GM10248 (cell line): ENCODE data around the gene CYTIP.
"Not testable (repeated sequence)": the region's sequence is repeated elsewhere in the genome, so short reads cannot be mapped to it uniquely, and the experiment has no call there.

ENCODE experiments used
- CTCF ChIA-PET: fragments of 300-600 bp; sonication (Branson Sonifier 250); formaldehyde crosslinking; extraction: SDS; loops from one replicate; lab custom pipeline; 2021; ENCODE audit warnings: antibody characterized with exemption; lab: Yijun Ruan, JAX
- POLR2A ChIA-PET: fragments of 350-650 bp; sonication (Branson Sonifier 250); formaldehyde crosslinking; extraction: SDS; loops from one replicate; lab custom pipeline; 2020; ENCODE audit warnings: antibody characterized with exemption; lab: Yijun Ruan, JAX
- DNase-seq: peaks from one replicate; pipeline ENCODE4 v3.0.0; 2012; ENCODE audit errors: extremely low spot score
- TF ChIP-seq, protein P1 (sequence below): IDR thresholded peaks from 2 replicates; pipeline ENCODE4 v1.5.1; 2012; ENCODE audit warnings: mild to moderate bottlenecking, low read depth; ENCODE audit errors: extremely low read depth, missing control alignments, control extremely low read depth

Gene CYTIP

GRCh38 chr2:157411624-157412336 is 32.1 kb downstream of the CYTIP start:
- TF ChIP-seq, protein P1, sequence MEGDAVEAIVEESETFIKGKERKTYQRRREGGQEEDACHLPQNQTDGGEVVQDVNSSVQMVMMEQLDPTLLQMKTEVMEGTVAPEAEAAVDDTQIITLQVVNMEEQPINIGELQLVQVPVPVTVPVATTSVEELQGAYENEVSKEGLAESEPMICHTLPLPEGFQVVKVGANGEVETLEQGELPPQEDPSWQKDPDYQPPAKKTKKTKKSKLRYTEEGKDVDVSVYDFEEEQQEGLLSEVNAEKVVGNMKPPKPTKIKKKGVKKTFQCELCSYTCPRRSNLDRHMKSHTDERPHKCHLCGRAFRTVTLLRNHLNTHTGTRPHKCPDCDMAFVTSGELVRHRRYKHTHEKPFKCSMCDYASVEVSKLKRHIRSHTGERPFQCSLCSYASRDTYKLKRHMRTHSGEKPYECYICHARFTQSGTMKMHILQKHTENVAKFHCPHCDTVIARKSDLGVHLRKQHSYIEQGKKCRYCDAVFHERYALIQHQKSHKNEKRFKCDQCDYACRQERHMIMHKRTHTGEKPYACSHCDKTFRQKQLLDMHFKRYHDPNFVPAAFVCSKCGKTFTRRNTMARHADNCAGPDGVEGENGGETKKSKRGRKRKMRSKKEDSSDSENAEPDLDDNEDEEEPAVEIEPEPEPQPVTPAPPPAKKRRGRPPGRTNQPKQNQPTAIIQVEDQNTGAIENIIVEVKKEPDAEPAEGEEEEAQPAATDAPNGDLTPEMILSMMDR: no peak
- ChIA-PET CTCF (interaction anchor here (0.9 to 4.1 kb wide), 5 partner anchors 10 to 84 kb away, joined by 3 to 14 read pairs (median 5); no protein-coding TSS in a partner anchor), POLR2A (no interaction called here)
- DNase-seq: no peak

DNA sequence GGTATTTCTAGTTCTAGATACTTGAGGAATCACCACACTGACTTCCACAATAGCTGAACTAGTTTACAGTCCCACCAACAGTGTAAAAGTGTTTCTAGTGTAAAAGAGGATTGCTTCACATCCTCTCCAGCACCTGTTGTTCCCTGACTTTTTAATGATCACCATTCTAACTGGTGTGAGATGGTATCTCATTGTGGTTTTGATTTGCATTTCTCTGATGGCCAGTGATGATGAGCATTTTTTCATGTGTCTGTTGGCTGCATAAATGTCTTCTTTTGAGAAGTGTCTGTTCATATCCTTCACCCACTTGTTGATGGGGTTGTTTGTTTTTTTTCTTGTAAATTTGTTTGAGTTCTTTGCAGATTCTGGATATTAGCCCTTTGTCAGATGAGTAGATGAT is 38.5 kb downstream of the CYTIP start:
- CTCF ChIA-PET: interaction anchor here (2.9 kb wide), 1 partner anchor 78 kb away, joined by 17 read pairs; no protein-coding TSS in a partner anchor
- DNase-seq, POLR2A ChIA-PET: not testable (repeated sequence)

DNA sequence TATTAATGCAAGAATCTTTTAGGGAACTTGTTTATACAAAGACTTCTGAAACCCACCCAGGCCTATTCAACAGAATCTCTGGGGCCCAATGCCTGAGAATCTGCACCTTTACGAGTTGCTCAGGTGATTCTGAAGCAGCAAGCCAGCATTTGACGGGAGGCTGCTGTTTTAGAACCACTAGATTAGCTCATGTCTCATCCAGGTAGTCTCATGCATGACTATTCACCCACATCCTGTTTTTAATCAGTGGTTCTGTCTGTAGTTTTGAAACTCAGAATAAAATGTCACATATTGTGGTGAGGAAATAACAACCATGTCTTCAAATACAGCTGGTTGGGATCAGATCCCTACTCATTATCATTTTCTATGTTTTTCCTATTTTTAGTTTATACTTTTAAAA is 39.5 kb downstream of the CYTIP start:
- TF ChIP-seq, protein P1: no peak
- ChIA-PET POLR2A (interaction anchor here (0.7 kb wide), 1 partner anchor 13 kb away, joined by 3 read pairs; no protein-coding TSS in a partner anchor), CTCF (interaction anchor here (0.8 to 1.6 kb wide), 7 partner anchors 9 to 1069 kb away, joined by 3 to 11 read pairs (median 4); no protein-coding TSS in a partner anchor)
- DNase-seq: peak; percentile 67

DNA sequence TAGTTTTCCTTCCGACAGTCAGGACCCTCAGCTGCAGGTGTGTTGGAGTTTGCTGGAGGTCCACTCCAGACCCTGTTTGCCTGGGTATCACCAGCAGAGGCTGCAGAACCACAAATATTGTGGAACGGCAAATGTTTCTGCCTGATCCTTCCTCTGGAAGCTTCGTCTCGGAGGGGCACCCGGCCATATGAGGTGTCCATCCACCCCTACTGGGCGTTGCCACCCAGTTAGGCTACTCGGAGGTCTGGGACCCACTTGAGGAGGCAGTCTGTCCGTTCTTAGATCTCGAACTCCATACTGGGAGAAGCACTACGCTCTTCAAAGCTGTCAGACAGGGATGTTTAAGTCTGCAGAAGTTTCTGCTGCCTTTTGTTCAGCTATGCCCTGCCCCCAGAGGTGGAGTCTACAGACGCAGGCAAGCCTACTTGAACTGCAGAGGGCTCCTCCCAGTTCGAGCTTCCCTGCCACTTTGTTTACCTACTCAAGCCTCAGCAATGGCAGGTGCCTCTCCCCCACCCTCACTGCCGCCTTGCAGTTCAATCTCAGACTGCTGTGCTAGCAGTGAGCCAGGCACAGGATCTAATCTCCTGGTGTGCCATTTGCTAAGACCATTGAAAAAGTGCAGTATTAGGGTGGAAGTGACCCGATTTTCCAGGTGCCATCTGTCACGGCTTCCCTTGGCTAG is 40.9 kb downstream of the CYTIP start:
- CTCF ChIA-PET: interaction anchor here (1.7 to 3.1 kb wide), 2 partner anchors 20 to 67 kb away, joined by 3 to 8 read pairs; no protein-coding TSS in a partner anchor
- POLR2A ChIA-PET, DNase-seq: not testable (repeated sequence)

- TF ChIP-seq, protein P1: no peak
- ChIA-PET POLR2A (no interaction called here), CTCF (interaction anchor here (0.8 to 1.2 kb wide), 2 partner anchors 60 to 69 kb away, joined by 3 read pairs; no protein-coding TSS in a partner anchor)
- no peak for DNase-seq
Observed at GRCh38 chr2:157395811-157396210, 48.1 kb downstream of the CYTIP start.

DNA sequence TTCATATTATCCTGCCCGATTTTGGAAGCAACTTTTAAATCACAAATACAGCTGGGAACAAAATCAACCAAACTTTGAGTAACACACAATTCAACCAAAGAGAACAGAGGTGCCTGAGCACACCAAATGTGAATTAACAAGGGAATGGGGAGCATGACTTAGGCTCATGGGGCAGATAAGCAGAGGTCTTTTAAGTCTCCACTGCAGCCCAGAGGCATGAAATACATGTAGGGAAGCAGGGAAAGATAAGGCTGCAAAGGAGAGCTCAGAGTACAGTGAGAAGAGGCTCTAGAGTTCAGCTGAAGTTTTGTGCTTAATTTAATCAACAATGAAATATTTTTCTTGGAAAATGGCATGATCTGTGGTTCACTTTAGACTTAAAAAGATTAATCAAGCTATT is 49.0 kb downstream of the CYTIP start:
- ChIA-PET POLR2A (no interaction called here), CTCF (interaction anchor here (0.8 to 1.2 kb wide), 2 partner anchors 59 to 68 kb away, joined by 3 read pairs; no protein-coding TSS in a partner anchor)
- TF ChIP-seq, protein P1: no peak
- DNase-seq: no peak

GRCh38 chr2:157393348-157393747 is 50.5 kb downstream of the CYTIP start:
- TF ChIP-seq, protein P1: no peak
- ChIA-PET POLR2A (no interaction called here), CTCF (interaction anchor here (1.0 kb wide), 1 partner anchor 57 kb away, joined by 6 read pairs; no protein-coding TSS in a partner anchor)
- DNase-seq: no peak
